ENCODE data around the gene MASTL.

Gene MASTL

GRCh38 chr10:27225642-27226257 is 70.6 kb downstream of the MASTL start:
- no peak for DNase-seq

GRCh38 chr10:27230022-27230421 is 74.9 kb downstream of the MASTL start:
- DNase-seq = no peak

- no peak for DNase-seq
Measured at GRCh38 chr10:27235706-27236105, 80.6 kb downstream of the MASTL start.
